COLO829 (cell line): ENCODE data around the gene ZNF580.

ENCODE experiments used
- DNase-seq: peaks from one replicate; pipeline ENCODE4 v3.0.0; 2012; ENCODE audit warnings: low spot score

The ZNF580 gene

DNA sequence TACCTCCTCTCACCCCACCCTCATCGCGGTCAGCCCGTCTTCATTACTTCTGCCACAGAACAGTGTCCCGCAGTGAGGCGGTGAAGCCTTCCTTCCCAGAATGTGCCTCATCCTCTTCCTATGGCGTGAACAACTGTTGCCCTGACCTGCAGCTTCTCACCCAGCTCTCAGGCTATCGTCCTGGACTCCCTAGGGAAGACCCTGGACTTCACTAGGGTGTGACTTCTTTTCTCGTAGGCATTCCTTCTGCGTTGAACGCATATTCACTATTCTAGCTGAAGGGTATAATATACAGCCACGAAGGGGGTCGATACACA, 34.4 kb upstream of the ZNF580 start:
- no peak for DNase-seq

DNA sequence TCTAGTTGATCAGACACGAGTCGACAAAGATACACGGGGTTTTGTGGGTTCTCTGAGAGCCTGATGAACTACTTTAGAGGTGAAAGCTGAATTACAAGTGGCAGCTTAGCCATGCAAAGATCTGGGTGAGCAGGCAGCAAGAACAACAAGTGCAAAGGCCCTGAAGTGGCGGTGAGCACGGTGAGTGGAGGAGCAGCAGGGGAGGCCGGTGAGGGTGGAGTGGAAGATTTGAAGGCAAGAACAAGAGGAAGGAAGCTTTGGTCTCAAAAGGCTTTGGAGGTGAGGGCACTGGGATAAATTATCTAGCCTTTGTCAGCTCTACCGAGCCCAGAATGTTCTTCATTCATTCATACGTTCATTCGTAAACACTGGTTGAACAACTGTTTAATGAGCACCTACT, 34.0 kb upstream of the ZNF580 start:
- no peak for DNase-seq

DNA sequence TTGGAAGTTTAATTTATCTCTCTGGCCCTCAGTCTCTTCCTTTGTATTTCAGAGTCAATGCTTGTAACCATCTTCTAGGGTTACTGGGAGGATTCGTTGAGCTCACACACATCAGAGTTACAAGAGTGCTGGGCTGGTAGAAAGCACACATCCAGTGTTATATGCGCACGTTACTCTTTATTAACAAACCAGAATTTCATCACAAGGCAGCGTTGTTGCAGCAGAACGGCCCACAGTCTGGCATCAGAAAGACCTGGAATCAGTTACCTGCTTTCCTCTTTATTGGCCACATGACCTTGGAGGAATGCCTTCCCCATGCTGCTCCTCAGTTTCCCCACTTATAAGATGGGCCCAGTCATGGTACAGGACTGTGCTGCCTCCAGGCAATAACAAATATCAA, 31.5 kb upstream of the ZNF580 start:
- no peak for DNase-seq

DNA sequence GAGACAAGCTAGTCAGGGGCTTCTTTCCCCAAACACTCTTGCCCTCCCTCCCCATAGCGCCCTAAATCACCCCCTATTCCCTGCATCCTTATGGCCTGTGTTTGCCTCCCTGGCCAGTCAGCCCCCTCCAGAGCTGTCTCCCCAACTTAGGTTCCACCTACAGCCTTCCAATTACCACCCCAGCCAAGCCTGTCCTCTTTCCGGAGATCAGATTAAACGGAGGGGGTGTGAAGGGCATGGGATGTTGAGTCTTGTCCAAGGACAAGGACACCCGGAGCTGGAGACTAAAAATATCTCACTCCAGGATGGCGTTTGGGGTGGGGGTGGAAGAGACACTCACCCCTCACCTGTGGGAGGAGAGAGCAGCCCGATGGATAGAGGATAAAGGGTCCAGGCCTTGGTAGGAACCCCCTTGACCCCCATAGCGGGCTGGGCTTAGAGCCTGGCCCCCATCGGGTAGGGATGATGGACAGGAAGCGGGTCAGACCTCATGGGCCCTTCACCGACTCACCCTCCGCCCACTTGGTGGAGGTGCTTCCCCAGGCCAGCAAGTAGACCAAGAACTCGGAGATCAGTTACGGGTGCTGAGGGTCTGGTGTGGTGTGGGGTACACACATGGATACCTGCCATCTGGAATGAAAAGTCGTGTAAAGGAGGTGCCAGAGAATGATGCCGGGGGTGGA, 29.4 kb upstream of the ZNF580 start:
- DNase-seq, result no peak

DNA sequence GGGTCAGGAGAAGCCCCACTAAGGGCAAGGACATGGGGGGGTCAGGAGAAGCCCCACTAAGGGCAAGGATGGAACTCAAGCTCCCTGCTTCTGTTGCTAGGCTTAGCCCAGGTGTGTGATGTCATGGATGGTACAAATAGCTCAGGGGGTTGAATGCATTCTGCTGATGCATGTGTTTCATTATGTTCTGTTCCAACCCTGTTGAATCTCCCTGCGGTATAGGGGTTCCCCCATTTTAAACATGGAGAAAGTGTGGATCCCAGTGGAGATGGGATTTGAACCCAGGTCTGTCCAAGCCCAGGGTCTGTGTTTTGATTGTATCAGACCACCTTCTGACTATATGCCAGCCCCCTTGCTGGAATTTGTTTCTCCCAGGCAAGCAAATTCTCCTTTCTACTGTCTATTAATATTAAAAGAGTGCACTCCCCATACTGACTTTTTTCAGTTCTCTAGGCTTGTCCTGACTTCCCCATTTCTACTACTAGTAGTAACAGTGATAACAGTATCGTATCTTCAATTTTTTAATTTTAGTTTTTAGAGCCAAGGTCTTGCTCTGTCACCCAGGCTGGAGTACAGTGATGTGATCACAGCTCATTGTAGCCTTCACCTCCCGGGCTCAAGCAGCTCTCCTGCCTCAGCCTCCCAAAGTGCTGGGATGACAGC, 28.7 kb upstream of the ZNF580 start:
- no peak for DNase-seq

DNA sequence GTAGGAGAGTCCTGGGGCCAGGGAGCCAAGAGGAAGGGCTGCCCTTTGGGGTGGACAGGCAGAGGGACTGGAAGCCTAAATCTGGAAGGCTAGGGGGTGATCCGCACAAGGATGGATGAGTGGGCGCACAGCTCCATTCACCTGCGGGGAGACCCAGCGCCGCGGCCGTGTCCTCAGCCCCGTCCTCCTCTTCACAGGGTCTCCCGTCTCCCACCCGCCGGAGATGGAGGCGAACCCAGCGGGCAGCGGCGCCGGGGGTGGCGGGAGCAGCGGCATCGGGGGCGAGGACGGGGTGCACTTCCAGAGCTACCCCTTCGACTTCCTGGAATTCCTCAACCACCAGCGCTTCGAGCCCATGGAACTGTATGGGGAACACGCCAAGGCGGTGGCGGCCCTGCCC, 27.4 kb upstream of the ZNF580 start:
- no peak for DNase-seq

DNA sequence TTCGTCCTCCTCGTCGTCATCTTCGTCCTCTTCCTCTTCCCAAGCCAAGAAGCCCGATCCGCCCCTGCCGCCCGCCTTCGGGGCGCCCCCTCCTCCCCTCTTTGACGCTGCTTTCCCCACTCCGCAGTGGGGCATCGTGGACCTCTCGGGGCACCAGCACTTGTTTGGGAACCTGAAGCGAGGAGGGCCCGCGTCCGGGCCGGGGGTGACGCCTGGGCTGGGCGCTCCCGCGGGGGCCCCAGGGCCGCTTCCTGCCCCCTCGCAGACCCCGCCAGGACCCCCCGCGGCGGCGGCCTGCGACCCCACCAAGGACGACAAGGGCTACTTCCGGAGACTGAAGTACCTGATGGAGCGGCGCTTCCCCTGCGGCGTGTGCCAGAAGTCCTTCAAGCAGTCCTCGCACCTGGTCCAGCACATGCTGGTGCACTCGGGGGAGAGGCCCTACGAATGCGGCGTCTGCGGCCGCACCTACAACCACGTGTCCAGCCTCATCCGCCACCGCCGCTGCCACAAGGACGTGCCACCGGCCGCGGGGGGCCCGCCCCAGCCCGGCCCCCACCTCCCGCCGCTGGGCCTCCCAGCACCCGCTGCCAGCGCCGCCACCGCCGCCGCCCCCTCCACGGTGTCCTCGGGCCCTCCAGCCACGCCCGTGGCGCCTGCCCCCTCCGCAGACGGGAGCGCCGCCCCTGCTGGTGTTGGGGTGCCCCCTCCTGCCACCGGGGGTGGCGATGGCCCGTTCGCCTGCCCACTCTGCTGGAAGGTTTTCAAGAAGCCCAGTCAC, 26.7 kb upstream of the ZNF580 start:
- no peak for DNase-seq

DNA sequence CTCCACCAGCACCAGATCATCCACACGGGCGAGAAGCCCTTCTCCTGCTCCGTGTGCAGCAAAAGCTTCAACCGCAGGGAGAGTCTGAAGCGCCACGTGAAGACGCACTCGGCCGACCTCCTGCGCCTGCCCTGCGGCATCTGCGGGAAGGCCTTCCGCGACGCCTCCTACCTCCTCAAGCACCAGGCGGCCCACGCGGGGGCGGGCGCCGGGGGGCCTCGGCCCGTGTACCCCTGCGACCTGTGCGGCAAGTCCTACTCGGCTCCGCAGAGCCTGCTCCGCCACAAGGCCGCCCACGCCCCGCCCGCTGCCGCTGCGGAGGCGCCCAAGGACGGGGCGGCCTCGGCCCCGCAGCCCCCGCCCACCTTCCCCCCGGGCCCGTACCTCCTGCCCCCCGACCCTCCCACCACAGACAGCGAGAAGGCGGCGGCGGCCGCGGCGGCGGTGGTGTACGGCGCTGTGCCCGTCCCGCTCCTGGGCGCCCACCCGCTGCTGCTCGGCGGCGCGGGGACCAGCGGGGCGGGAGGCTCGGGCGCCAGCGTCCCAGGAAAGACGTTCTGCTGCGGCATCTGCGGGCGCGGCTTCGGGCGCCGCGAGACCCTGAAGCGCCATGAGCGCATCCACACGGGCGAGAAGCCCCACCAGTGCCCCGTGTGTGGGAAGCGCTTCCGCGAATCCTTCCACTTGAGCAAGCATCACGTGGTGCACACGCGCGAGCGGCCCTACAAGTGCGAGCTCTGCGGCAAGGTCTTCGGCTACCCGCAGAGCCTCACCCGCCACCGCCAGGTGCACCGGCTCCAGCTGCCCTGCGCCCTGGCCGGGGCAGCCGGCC, 25.9 kb upstream of the ZNF580 start:
- no peak for DNase-seq

DNA sequence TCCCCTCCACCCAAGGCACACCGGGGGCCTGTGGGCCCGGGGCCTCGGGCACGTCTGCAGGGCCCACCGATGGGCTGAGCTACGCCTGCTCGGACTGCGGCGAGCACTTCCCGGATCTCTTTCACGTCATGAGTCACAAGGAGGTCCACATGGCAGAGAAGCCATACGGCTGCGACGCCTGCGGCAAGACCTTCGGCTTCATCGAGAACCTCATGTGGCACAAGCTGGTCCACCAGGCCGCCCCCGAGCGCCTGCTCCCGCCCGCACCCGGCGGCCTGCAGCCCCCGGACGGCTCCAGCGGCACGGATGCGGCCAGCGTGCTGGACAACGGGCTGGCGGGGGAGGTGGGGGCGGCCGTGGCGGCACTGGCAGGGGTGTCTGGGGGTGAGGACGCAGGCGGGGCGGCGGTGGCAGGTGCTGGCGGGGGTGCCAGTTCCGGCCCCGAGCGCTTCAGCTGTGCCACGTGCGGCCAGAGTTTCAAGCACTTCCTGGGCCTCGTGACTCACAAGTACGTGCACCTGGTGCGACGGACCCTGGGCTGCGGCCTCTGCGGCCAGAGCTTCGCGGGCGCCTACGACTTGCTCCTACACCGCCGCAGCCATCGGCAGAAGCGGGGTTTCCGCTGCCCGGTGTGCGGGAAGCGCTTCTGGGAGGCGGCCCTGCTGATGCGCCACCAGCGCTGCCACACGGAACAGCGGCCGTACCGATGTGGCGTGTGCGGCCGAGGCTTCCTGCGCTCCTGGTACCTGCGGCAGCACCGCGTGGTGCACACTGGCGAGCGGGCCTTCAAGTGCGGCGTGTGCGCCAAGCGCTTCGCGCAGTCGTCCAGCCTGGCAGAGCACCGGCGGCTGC, 25.0 kb upstream of the ZNF580 start:
- no peak for DNase-seq

DNA sequence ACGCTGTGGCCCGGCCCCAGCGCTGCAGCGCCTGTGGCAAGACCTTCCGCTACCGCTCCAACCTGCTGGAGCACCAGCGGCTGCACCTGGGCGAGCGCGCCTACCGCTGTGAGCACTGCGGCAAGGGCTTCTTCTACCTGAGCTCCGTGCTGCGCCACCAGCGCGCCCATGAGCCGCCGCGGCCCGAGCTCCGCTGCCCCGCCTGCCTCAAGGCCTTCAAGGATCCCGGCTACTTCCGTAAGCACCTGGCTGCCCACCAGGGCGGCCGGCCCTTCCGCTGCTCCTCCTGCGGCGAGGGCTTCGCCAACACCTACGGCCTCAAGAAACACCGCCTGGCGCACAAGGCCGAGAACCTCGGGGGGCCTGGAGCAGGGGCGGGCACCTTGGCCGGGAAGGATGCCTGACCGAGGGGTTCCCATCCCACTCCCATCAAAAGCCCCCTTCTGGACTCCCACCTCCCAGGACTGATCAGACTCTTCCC, 24.4 kb upstream of the ZNF580 start:
- DNase-seq, result no peak

DNA sequence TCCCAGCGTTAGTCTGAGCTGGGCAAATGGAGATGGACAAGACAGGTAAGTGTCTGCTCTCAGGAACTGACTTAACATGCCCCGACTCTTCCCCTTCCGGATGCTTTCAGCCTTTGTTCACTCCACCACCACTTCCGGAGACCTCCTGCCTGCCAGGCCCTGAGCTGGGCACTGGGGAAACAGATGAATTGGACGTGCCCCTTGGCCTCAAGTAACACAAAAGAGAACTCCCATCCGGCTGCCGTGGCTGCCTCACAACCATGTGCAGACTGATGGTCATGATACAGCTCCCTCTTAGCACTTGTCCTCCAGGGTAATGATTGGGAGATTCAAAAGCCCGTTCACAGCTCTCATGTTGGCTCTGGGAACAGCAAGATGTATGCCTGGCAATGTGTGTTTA, 23.4 kb upstream of the ZNF580 start:
- DNase-seq, result no peak

DNA sequence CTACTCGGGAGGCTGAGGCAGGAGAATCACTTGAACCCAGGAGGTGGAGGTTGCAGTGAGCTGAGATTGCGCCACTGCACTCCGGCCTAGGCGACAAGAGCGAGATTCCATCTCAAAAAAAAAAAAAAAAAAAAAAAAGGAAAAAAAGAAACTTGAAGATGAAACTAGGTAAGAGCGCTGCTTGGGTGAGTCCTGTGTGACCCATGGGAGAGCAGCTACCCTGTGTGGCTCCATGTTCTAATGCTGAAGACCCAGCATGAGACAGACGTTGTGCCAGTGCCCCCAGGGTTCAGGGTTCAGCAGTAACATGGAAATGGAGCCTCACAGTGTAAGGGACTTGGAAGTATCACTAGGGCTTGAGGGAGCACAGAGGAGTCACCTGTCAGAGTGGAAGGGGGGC, 22.4 kb upstream of the ZNF580 start:
- DNase-seq, result no peak

DNA sequence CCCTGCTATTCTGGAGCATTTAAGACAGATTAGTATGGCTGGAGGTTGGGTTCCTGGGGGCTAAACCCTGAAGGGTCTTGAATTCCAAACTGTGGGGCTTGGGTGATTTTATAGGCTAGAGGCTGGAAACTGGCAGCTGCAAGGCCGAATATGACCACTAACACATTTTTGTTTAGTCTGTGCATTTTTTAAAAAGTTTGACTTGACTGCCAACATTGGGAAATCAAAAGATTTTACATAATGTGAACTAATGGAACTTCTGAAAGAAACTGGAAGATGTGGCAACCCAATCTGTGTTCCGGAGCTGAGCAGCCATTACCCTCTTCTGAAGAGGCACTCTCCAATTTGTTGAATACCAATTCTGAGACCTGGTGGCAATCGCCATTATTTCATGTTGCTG, 21.5 kb upstream of the ZNF580 start:
- no peak for DNase-seq

DNA sequence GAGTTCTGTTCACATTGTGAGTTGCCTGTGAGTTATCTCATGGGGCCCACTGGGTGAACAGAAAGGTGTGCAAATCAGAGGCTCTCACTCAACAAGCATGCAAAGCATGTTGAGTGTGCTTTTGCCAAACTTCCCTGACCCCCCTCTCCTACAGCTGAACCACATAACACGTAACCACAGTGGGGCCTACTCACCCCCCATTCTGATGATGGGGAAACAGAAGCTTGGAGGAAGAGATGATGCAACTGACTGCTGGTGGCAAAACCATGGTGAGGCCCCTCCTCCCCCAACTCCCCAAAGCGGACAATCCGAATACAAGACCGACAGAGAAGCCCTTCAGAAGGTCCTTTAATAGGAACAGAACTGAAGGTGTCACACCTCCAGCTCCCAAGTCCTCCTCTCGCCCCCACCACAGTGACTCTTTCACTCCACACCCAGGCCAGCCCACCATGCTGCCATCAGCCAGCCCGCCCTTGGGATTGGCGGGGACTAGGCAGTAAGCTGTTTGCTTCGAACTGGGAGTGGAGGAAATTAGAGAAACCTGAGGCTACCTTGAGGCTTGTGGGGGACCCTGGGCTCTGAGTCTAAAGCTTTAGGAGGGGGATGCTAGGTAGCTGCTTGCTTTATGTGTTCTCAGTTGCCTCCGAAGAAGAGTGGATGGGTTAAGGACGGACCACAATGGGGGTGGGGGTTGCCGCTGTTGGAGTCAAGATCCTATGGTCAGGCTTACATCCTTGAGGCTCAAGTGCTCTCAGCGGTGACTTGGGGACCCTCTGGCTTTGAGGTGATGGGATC, 20.2 kb upstream of the ZNF580 start:
- no peak for DNase-seq

DNA sequence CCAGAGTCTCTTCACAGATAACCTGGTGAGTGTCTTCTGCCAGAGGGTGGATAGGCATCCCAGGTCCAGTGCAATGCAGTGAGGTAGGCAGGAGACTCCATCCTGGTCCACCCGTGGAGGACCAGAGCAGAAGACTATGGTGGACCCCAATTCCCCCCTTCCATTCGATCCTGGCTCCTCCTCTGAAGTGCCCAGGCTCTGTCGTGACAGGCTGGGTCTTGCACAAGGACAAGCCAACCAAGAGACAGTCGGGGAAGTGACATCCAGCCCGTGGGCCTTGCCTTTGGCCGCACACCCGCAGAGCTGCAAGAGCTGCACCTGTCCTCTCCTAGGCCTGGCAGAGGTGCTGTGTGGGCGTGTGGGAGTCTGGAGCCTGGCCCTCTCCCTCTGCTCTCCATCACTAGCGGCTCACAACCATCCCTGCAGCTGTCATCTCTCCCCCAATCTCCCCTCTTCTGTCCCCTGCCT, 19.6 kb upstream of the ZNF580 start:
- DNase-seq, result no peak

DNA sequence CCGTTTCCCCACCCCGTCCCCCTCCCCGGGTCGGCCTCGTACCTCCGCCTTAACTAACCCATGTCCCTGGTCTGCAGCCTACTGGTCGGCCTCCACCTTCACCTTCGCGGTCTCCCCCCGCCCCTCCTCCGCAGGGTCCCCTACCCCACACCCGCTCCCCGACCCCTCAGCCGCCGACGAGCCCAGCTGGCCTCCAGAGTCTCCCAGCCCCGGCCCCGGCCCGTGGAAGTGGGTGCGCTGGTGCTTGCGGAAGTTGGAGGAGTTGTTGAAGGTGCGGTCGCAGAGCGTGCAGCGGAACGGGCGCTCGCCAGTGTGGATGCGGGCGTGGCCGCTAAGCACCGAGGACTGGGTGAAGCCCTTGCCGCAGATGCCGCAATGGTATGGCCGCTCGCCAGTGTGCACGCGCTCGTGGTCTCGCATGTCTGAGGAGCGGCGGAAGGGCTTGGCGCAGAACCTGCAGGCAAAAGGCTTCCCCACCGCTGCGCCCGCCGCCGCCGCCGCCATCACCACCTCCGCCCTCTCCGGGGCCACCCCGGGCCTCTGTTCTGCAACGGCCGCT, 19.1 kb upstream of the ZNF580 start:
- no peak for DNase-seq

DNA sequence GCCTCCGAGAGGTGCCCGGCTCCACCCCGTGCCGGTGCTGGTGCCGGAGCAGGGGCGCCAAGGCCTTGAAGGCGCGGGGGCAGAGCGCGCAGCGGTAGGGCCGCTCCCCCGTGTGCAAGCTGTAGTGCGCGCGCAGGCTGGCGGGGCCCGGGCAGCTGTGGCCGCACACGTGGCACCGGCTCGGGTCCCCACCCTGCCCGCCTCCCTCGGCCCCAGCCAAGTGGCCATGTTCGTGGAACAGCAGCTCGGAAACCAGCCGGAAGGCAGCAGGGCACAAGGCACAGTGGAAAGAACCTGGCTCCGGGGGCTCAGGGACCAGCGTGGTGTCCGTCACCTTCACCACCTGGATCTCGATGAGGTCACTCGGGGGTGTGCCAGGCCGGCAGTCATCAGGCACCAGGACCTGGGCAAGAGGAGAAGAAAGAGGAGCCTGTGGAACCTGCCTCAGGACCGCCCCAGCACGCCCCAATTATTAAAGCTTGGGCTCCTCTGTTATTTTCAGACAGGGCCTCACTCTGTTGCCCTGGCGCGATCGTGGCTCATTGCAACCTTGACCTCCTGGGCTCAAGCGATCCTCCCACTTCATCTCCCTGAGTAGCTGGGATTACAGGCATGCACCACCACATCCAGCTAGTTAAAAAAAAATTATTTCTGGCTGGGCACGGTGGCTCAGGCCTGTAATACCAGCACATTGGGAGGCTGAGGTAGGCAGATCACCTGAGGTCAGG, 18.4 kb upstream of the ZNF580 start:
- DNase-seq, result no peak

DNA sequence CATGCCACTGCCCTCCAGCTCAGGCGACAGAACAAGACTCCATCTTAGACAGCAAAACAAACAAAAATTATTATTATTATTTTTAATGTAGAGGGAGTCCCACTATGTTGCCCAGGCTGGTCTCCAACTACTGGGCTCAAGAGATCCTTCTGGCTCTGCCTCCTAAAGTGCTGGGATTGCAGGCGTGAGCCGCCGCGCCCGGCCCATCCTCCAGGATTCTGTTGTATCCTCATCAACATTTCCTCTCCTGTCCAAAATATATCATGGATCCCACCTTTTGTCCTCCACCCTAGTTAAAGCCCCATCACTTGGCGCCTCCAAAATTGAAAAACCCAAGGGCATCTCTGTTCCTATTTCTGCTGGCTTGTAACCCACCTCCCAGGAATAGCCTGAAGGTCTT, 17.7 kb upstream of the ZNF580 start:
- no peak for DNase-seq

DNA sequence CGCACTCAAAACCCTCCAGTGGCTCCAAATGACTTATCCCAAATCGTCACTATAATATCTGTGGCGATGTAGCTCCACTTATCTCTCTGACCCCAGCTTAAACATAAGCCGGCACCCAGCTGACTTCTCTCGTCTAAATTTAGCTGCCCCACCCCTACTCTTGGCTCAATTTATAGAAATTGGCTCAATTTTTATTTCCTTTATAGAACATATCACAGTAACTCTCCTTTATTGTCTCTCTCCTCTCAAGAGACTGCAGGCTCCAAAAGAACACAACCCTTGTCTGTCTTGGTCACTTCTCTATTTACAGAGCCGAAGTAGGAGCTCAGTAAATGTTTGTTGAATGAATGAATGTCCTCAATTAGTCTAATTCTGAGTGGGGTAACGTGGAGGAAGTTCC, 17.2 kb upstream of the ZNF580 start:
- DNase-seq, result no peak
